SH-SY5Y (cell line): ENCODE results near the gene PRDM16.

Source experiments
- GATA2 ChIP-seq: IDR thresholded peaks from 2 replicates; pipeline ENCODE4 v1.6.1; 2011; ENCODE audit warnings: mild to moderate bottlenecking, low read depth, low read length
- GATA3 ChIP-seq: IDR thresholded peaks from 2 replicates; pipeline ENCODE4 v1.6.1; 2011; ENCODE audit warnings: low read depth, mild to moderate bottlenecking, low read length, moderate library complexity

PRDM16 gene

GRCh38 chr1:3323796-3324703 is 255.0 kb downstream of the PRDM16 start:
- TF ChIP-seq GATA2 (no peak), GATA3 (no peak)

GRCh38 chr1:3324704-3325535 is 255.9 kb downstream of the PRDM16 start:
- TF ChIP-seq GATA2, result no peak
- no peak for TF ChIP-seq GATA3

GRCh38 chr1:3326516-3327388 is 257.7 kb downstream of the PRDM16 start:
- TF ChIP-seq GATA3 (no peak), GATA2 (no peak)

GRCh38 chr1:3327389-3327702 is 258.3 kb downstream of the PRDM16 start:
- no peak for TF ChIP-seq GATA2
- no peak for TF ChIP-seq GATA3

GRCh38 chr1:3327936-3328590 is 259.1 kb downstream of the PRDM16 start:
- no peak for TF ChIP-seq GATA2
- no peak for TF ChIP-seq GATA3

- TF ChIP-seq GATA2 (no peak), GATA3 (no peak)
These were observed 260.8 kb downstream of the PRDM16 start for GRCh38 chr1:3329640-3330281.

GRCh38 chr1:3330771-3331245 is 261.8 kb downstream of the PRDM16 start:
- TF ChIP-seq GATA3, result no peak
- no peak for TF ChIP-seq GATA2

- TF ChIP-seq GATA3 (no peak), GATA2 (no peak)
These were observed 262.6 kb downstream of the PRDM16 start for GRCh38 chr1:3331564-3331963.

GRCh38 chr1:3332043-3332442 is 263.0 kb downstream of the PRDM16 start:
- no peak for TF ChIP-seq GATA2
- TF ChIP-seq GATA3, result no peak

GRCh38 chr1:3332662-3333061 is 263.7 kb downstream of the PRDM16 start:
- no peak for TF ChIP-seq GATA3
- no peak for TF ChIP-seq GATA2

GRCh38 chr1:3333903-3334302 is 264.9 kb downstream of the PRDM16 start:
- no peak for TF ChIP-seq GATA3
- TF ChIP-seq GATA2, result no peak

GRCh38 chr1:3334366-3334765 is 265.4 kb downstream of the PRDM16 start:
- TF ChIP-seq GATA2 (no peak), GATA3 (no peak)

GRCh38 chr1:3335754-3336640 is 267.0 kb downstream of the PRDM16 start:
- no peak for TF ChIP-seq GATA3
- no peak for TF ChIP-seq GATA2
